ENCODE data around the gene RAPGEF3.

GRCh38 chr12:47689215-47689614 lies 69.5 kb downstream of the RAPGEF3 start:
- no peak for TF ChIP-seq CTCF (IDR thresholded peaks at IDR 0.05; ENCODE audit: poor library complexity)
- TF ChIP-seq EZH2 (IDR thresholded peaks at IDR 0.05; ENCODE audit: borderline replicate concordance) = no peak
- TF ChIP-seq EZH2phosphoT487 (IDR thresholded peaks at IDR 0.05; ENCODE audit: low read depth, severe bottlenecking, unreplicated experiment) = no peak
